Panc1 (cell line): ENCODE data around the gene ZNF281. TPM values are rescaled to one million over a fixed set of nuclear protein-coding genes. Genes with fewer than 3 reads are reported as not detected.

ENCODE experiments used
- ATAC-seq: fragments of 200-7000 bp; cut with Tn5 transposase; 2 replicates; pipeline ENCODE4 v1.9.1; 2020; ENCODE audit warnings: mild to moderate bottlenecking, moderate library complexity
- BruUV-seq: library from RNA; stranded (reverse); fragments of 400-500 nt; replicated peaks from 2 replicates; lab custom pipeline; 2021; lab: Mats Ljungman, UMichigan
- CTCF ChIA-PET: fragments of 300-600 bp; sonication (Branson Sonifier 250); formaldehyde crosslinking; loops from one replicate; lab custom pipeline; 2022; ENCODE audit warnings: antibody characterized with exemption; lab: Charles Lee
- POLR2A ChIA-PET: fragments of 300-600 bp; sonication (Branson Sonifier 250); formaldehyde crosslinking; loops from one replicate; lab custom pipeline; 2022; ENCODE audit warnings: antibody characterized with exemption; lab: Charles Lee
- DNase-seq: peaks from one replicate; pipeline ENCODE4 v3.0.0-alpha.2; 2010; ENCODE audit warnings: low read depth, low spot score
- H3K27ac ChIP-seq: 2 replicates; pipeline ENCODE4 v1.5.1; 2011; ENCODE audit warnings: mild to moderate bottlenecking, low read length, inconsistent platforms
- H3K27me3 ChIP-seq: fragments of 200-500 bp; sonication (Bioruptor generic); 2 replicates; pipeline ENCODE4 v1.6.0; 2014; ENCODE audit warnings: low read length, inconsistent platforms; ENCODE audit not compliant: control insufficient read depth, insufficient read depth
- H3K36me3 ChIP-seq: fragments of 200-500 bp; sonication (Bioruptor generic); 2 replicates; pipeline ENCODE4 v1.5.1; 2014; ENCODE audit warnings: inconsistent platforms, mild to moderate bottlenecking, low read length, moderate library complexity; ENCODE audit not compliant: control insufficient read depth, insufficient read depth
- H3K4me1 ChIP-seq: 2 replicates; pipeline ENCODE4 v1.5.1; 2011; ENCODE audit warnings: inconsistent platforms, mild to moderate bottlenecking, low read length, moderate library complexity; ENCODE audit not compliant: control insufficient read depth, insufficient read depth
- H3K4me3 ChIP-seq, 2 experiments: 2 replicates each; pipeline ENCODE4 v1.5.1; 2011 to 2012; ENCODE audit warnings: low read depth in 2 of 2, low read length in 2 of 2, mild to moderate bottlenecking in 2 of 2, inconsistent platforms in 1 of 2, moderate library complexity in 1 of 2
- H3K9me3 ChIP-seq: fragments of 200-500 bp; sonication (Bioruptor generic); 2 replicates; pipeline ENCODE4 v1.5.1; 2014; ENCODE audit warnings: low read depth, mild to moderate bottlenecking, inconsistent platforms, low read length, moderate library complexity; ENCODE audit not compliant: control insufficient read depth, insufficient read depth
- CTCF ChIP-seq: fragments of 450-650 bp; IDR thresholded peaks from 2 replicates; pipeline ENCODE4 v1.5.1; 2017; ENCODE audit warnings: mild to moderate bottlenecking
- POLR2AphosphoS5 ChIP-seq: IDR thresholded peaks from 2 replicates; pipeline ENCODE4 v1.6.1; 2012; ENCODE audit warnings: mild to moderate bottlenecking, low read depth, low read length, moderate library complexity
- REST ChIP-seq, 2 experiments: IDR thresholded peaks; 2 replicates each; pipeline ENCODE4 v1.6.1; 2011 to 2012; ENCODE audit warnings: low read depth in 2 of 2, control low read depth in 1 of 2, low read length in 1 of 2, mild to moderate bottlenecking in 1 of 2, moderate library complexity in 1 of 2; ENCODE audit not compliant: insufficient read depth in 1 of 2
- SIN3A ChIP-seq: IDR thresholded peaks from 2 replicates; pipeline ENCODE4 v1.6.1; 2012; ENCODE audit warnings: low read depth, mild to moderate bottlenecking, low read length, moderate library complexity, borderline replicate concordance; ENCODE audit not compliant: insufficient read depth
- TCF7L2 ChIP-seq: IDR thresholded peaks from 2 replicates; pipeline ENCODE4 v1.6.1; 2011; ENCODE audit warnings: mild to moderate bottlenecking, low read depth, low read length, inconsistent platforms
- in situ Hi-C: cut with HindIII; loops from 2 replicates; pipeline ENCODE4 v1.10.0; 2016; ENCODE audit warnings: low sequenced_read_pairs, low pct_unique_long_range_greater_than_20kb
- intact Hi-C: fragments of 100-400 bp; cut with micrococcal nuclease; formaldehyde crosslinking; loops from one replicate; pipeline ENCODE4 v1.10.0; 2022; ENCODE audit not compliant: unreplicated experiment
- total RNA-seq: library from RNA; stranded (reverse); gene quantifications from one replicate; pipeline ENCODE4 v1.2.1, GENCODE V29; 2021; ENCODE audit not compliant: unreplicated experiment

The ZNF281 gene
- total RNA-seq, 1 experiment from 2014 or later, result 34.2 TPM

GRCh38 chr1:200364091-200364759 lies 45.6 kb downstream of the ZNF281 start:
- H3K36me3 ChIP-seq, result no peaks in the 10 kb centered on the region
- no peaks in the 10 kb centered on the region for H3K27me3 ChIP-seq
- BruUV-seq, result no TSS peak
- in situ Hi-C loops, result no loop called here
- ChIA-PET CTCF (interaction anchor here (0.7 kb wide), 1 partner anchor 21 kb away, joined by 3 read pairs; no protein-coding TSS in a partner anchor), POLR2A (no interaction called here)
- H3K4me3 ChIP-seq, result no peak overlapping the region
- no peak for TF ChIP-seq SIN3A
- no peak for TF ChIP-seq TCF7L2
- TF ChIP-seq POLR2AphosphoS5, result no peak
- TF ChIP-seq REST (IDR thresholded peaks at IDR 0.05; ENCODE audit: insufficient read depth in 1 of 2, low read depth in 2 of 2, low read length in 1 of 2), result no peak
- TF ChIP-seq CTCF, result no peak
- intact Hi-C loops, result no loop called here
- no peaks in the 10 kb centered on the region for H3K9me3 ChIP-seq
- peak overlapping the region; percentile 48; the same call in 1 of the 2 replicates for H3K27ac ChIP-seq
- no peak for ATAC-seq
- DNase-seq, result no peak
- H3K4me1 ChIP-seq, result peaks cover 4% of the 10 kb centered on the region; the same call in 1 of the 2 replicates

- H3K27me3 ChIP-seq, result no peaks in the 10 kb centered on the region
- POLR2A ChIA-PET, result no interaction called here
- no TSS peak for BruUV-seq
- no peaks in the 10 kb centered on the region for H3K36me3 ChIP-seq
- ATAC-seq, result no peak
- TF ChIP-seq REST (IDR thresholded peaks at IDR 0.05; ENCODE audit: insufficient read depth in 1 of 2, low read depth in 2 of 2, low read length in 1 of 2) (no peak), CTCF (no peak), TCF7L2 (no peak), POLR2AphosphoS5 (no peak)
- peaks cover 4% of the 10 kb centered on the region; the same call in 1 of the 2 replicates for H3K4me1 ChIP-seq
- DNase-seq, result no peak
- no peak overlapping the region for H3K4me3 ChIP-seq
- peak overlapping the region; percentile 4; the same call in 1 of the 2 replicates for H3K27ac ChIP-seq
- in situ Hi-C loops (no loop called here), intact Hi-C loops (no loop called here)
- CTCF ChIA-PET, result interaction anchor here (0.7 kb wide), 1 partner anchor 55 kb away, joined by 3 read pairs; no protein-coding TSS in a partner anchor
- no peaks in the 10 kb centered on the region for H3K9me3 ChIP-seq
These were observed 46.4 kb downstream of the ZNF281 start for GRCh38 chr1:200363264-200363933.
